Lower leg skin (tissue), 3 donors: ENCODE data around the gene SIRPA.

Source experiments
- CTCF ChIP-seq, 3 donors: fragments of 450-650 bp; IDR thresholded peaks; one replicate each; pipeline ENCODE4 v1.5.1; 2016; ENCODE audit warnings: antibody characterized with exemption in 3 of 3, mild to moderate bottlenecking in 3 of 3, moderate library complexity in 2 of 3
- POLR2A ChIP-seq, 2 donors: fragments of 450-650 bp; IDR thresholded peaks; one replicate each; pipeline ENCODE4 v1.6.1; 2016 to 2017; ENCODE audit warnings: antibody characterized with exemption in 2 of 2, mild to moderate bottlenecking in 1 of 2, moderate library complexity in 1 of 2

- no peak for TF ChIP-seq CTCF (IDR thresholded peaks at IDR 0.05)
- TF ChIP-seq POLR2A (IDR thresholded peaks at IDR 0.05): no peak
These were observed 47.5 kb downstream of the SIRPA start for GRCh38 chr20:1942486-1943274.
